Smooth muscle cell (in vitro differentiated cells): Measurements from ENCODE around the gene RPL41. TPM values are rescaled to one million over a fixed set of nuclear protein-coding genes. Genes with fewer than 3 reads are reported as not detected.
"Not testable (repeated sequence)": the region's sequence is repeated elsewhere in the genome, so short reads cannot be mapped to it uniquely, and the experiment has no call there.

Experiments used
- DNase-seq: peaks from one replicate; lab custom pipeline; 2025; ENCODE audit not compliant: unreplicated experiment; lab: John Stamatoyannopoulos, UW
- H2AFZ ChIP-seq: fragments of 200-600 bp; sonication (generic); 2 replicates; pipeline ENCODE4 v1.6.0; 2016; ENCODE audit warnings: antibody characterized with exemption, low read depth, mild to moderate bottlenecking
- H3F3A ChIP-seq: fragments of 200-600 bp; sonication (generic); 2 replicates; pipeline ENCODE4 v1.6.0; 2017; ENCODE audit warnings: antibody characterized with exemption, low read depth
- H3K27ac ChIP-seq: fragments of 200-600 bp; sonication (generic); 2 replicates; pipeline ENCODE4 v1.5.1; 2016; ENCODE audit warnings: low read depth, mild to moderate bottlenecking
- H3K27me3 ChIP-seq: fragments of 200-600 bp; sonication (generic); 2 replicates; pipeline ENCODE4 v1.6.1; 2016; ENCODE audit warnings: low read depth, mild to moderate bottlenecking
- H3K36me3 ChIP-seq: fragments of 200-600 bp; sonication (generic); 2 replicates; pipeline ENCODE4 v1.5.1; 2016; ENCODE audit warnings: low read depth
- H3K4me1 ChIP-seq: fragments of 200-600 bp; sonication (generic); 2 replicates; pipeline ENCODE4 v1.5.1; 2016; ENCODE audit warnings: low read depth
- H3K4me2 ChIP-seq: fragments of 200-600 bp; sonication (generic); 2 replicates; pipeline ENCODE4 v1.6.0; 2016; ENCODE audit warnings: mild to moderate bottlenecking
- H3K4me3 ChIP-seq: fragments of 200-600 bp; sonication (generic); 2 replicates; pipeline ENCODE4 v1.5.1; 2016; ENCODE audit warnings: mild to moderate bottlenecking
- H3K79me2 ChIP-seq: fragments of 200-600 bp; sonication (generic); 2 replicates; pipeline ENCODE4 v1.6.0; 2016; ENCODE audit warnings: low read depth, mild to moderate bottlenecking
- H3K9ac ChIP-seq: fragments of 200-600 bp; sonication (generic); 2 replicates; pipeline ENCODE4 v1.6.0; 2016; ENCODE audit warnings: low read depth
- H3K9me3 ChIP-seq: fragments of 200-600 bp; sonication (generic); replicated peaks from 2 replicates; pipeline ENCODE4 v1.5.1; 2016; ENCODE audit warnings: low read depth
- H4K20me1 ChIP-seq: fragments of 200-600 bp; sonication (generic); 2 replicates; pipeline ENCODE4 v1.6.0; 2016; ENCODE audit warnings: low read depth
- WGBS: methylation state at CpG from one replicate; pipeline ENCODE4 v1.1.7; 2016; ENCODE audit warnings: low lambda C conversion rate; 5-methylcytosine and 5-hydroxymethylcytosine counted together
- polyA plus RNA-seq: library from polyadenylated mRNA; unstranded; fragments of >200 nt; fragmentation: Nextera tagmentation; extraction: Ambion mirVana; gene quantifications from 2 replicates; pipeline ENCODE4 v1.2.1, GENCODE V29; 2016
- total RNA-seq: library from RNA; depleted of rRNA; stranded (reverse); fragments of >200 nt; gene quantifications from 2 replicates; pipeline ENCODE4 v1.2.3, GENCODE V29; 2014
- TF ChIP-seq, protein P1 (sequence below): fragments of 200-600 bp; sonication (generic); IDR thresholded peaks from 2 replicates; pipeline ENCODE4 v1.5.1; 2017; ENCODE audit warnings: borderline replicate concordance, mild to moderate bottlenecking, antibody characterized with exemption; ENCODE audit not compliant: insufficient read depth, poor library complexity, severe bottlenecking

Gene RPL41
- total and polyA plus RNA-seq, 2 experiments from 2014 or later, result 2,414 to 3,246 TPM

DNA sequence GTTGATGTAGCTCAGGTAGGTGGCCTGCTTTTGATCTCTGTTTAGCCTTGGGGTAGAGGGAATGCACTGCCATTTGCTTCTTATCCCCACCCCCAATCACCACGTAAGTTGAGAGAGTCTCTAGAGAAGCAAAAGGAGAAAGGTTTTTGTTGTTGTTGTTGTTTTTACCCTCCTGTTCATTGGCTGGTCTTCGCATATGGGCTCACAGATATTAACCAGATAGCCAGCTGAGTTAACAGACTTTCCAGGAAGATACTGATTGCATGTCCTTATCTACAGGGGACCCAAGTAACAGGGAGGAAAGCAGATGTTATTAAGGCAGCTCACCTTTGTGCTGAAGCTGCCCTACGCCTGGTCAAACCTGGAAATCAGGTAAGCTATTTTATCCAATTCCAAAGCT lies 9.2 kb upstream of the RPL41 start:
- TF ChIP-seq, protein P1, sequence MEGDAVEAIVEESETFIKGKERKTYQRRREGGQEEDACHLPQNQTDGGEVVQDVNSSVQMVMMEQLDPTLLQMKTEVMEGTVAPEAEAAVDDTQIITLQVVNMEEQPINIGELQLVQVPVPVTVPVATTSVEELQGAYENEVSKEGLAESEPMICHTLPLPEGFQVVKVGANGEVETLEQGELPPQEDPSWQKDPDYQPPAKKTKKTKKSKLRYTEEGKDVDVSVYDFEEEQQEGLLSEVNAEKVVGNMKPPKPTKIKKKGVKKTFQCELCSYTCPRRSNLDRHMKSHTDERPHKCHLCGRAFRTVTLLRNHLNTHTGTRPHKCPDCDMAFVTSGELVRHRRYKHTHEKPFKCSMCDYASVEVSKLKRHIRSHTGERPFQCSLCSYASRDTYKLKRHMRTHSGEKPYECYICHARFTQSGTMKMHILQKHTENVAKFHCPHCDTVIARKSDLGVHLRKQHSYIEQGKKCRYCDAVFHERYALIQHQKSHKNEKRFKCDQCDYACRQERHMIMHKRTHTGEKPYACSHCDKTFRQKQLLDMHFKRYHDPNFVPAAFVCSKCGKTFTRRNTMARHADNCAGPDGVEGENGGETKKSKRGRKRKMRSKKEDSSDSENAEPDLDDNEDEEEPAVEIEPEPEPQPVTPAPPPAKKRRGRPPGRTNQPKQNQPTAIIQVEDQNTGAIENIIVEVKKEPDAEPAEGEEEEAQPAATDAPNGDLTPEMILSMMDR, result no peak
- no peaks in the 10 kb centered on the region for H3K9me3 ChIP-seq
- H2AFZ ChIP-seq, result no peak overlapping the region
- H3K4me1 ChIP-seq, result peaks cover 18% of the 10 kb centered on the region
- no peaks in the 10 kb centered on the region for H3K27me3 ChIP-seq
- no peak overlapping the region for H3K4me2 ChIP-seq
- no peak overlapping the region for H3K27ac ChIP-seq
- H3F3A ChIP-seq, result peaks cover 12% of the 10 kb centered on the region
- peak overlapping the region; percentile 25 for H3K9ac ChIP-seq
- WGBS, result 89% methylated on average over 3 of the region's 3 CpGs
- no peak overlapping the region for H3K4me3 ChIP-seq
- H3K36me3 ChIP-seq, result peaks cover 11% of the 10 kb centered on the region
- H3K79me2 ChIP-seq, result peaks cover 26% of the 10 kb centered on the region
- no peak for DNase-seq
- peaks cover 13% of the 10 kb centered on the region for H4K20me1 ChIP-seq

GRCh38 chr12:56110571-56110970 lies 5.9 kb upstream of the RPL41 start:
- H3K4me3 ChIP-seq, result no peak overlapping the region
- DNase-seq, result no peak
- H4K20me1 ChIP-seq, result peaks cover 9% of the 10 kb centered on the region
- H3K9me3 ChIP-seq, result no peaks in the 10 kb centered on the region
- H3K4me1 ChIP-seq, result peaks cover 6% of the 10 kb centered on the region
- no peaks in the 10 kb centered on the region for H3K27me3 ChIP-seq
- WGBS, result 89% methylated on average over 5 of the region's 5 CpGs
- peaks cover 26% of the 10 kb centered on the region for H3F3A ChIP-seq
- TF ChIP-seq, protein P1, result no peak
- H2AFZ ChIP-seq, result no peak overlapping the region
- no peak overlapping the region for H3K9ac ChIP-seq
- H3K36me3 ChIP-seq, result peaks cover 11% of the 10 kb centered on the region
- no peak overlapping the region for H3K4me2 ChIP-seq
- H3K27ac ChIP-seq, result peak overlapping the region; percentile 25
- peaks cover 14% of the 10 kb centered on the region for H3K79me2 ChIP-seq

- Histone ChIP-seq H3K79me2 (peaks cover 8% of the 10 kb centered on the region), H3K4me2 (no peak overlapping the region), H3K4me3 (no peak overlapping the region), H3K9ac (no peak overlapping the region), H3K27me3 (no peaks in the 10 kb centered on the region), H2AFZ (no peak overlapping the region), H3F3A (peaks cover 31% of the 10 kb centered on the region), H4K20me1 (peaks cover 5% of the 10 kb centered on the region), H3K36me3 (peaks cover 5% of the 10 kb centered on the region), H3K9me3 (no peaks in the 10 kb centered on the region), H3K27ac (no peak overlapping the region), H3K4me1 (peaks cover 6% of the 10 kb centered on the region)
- TF ChIP-seq, protein P1, result no peak
- DNase-seq, result no peak
- WGBS, result 89% methylated on average over 1 of the region's 1 CpG
These were observed 2.3 kb upstream of the RPL41 start for GRCh38 chr12:56114084-56114483.

- 22% methylated on average over 10 of the region's 10 CpGs for WGBS
- TF ChIP-seq, protein P1, result no peak
- peak overlapping the region; percentile 96 for H3K9ac ChIP-seq
- H3K4me1 ChIP-seq, result peaks cover 12% of the 10 kb centered on the region
- peak overlapping the region; percentile 95 for H3K27ac ChIP-seq
- peaks cover 8% of the 10 kb centered on the region for H3K79me2 ChIP-seq
- H2AFZ ChIP-seq, result peak overlapping the region; percentile 79
- peak overlapping the region; percentile 96 for H3K4me2 ChIP-seq
- peaks cover 10% of the 10 kb centered on the region for H4K20me1 ChIP-seq
- H3K4me3 ChIP-seq, result peak overlapping the region; percentile 74
- no peak for DNase-seq
- H3K9me3 ChIP-seq, result no peaks in the 10 kb centered on the region
- no peaks in the 10 kb centered on the region for H3K27me3 ChIP-seq
- peaks cover 31% of the 10 kb centered on the region for H3F3A ChIP-seq
- peaks cover 5% of the 10 kb centered on the region for H3K36me3 ChIP-seq
These were observed 1.1 kb upstream of the RPL41 start for GRCh38 chr12:56115329-56115728.

DNA sequence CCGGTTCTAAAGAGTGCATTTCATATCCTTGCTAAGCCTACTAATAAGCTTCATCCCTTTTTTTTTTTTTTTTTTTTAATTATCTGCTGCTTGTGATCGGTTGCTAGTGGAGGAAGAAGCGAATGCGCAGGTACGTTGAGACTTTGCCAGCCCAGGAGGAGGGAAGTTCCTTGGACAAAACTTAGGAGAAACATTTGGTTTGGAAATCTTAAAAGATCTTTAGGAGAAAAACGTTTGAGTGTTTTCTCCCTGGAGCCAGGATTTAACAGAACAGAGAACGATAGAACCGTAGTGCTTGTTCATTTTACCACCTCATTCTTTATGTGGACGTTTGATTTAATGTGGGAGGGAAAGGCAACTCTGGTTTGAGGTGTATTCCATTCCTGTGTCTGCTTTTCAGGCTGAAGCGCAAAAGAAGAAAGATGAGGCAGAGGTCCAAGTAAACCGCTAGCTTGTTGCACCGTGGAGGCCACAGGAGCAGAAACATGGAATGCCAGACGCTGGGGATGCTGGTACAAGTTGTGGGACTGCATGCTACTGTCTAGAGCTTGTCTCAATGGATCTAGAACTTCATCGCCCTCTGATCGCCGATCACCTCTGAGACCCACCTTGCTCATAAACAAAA lies 761 bp downstream of the RPL41 start:
- not testable (repeated sequence) for DNase-seq, H2AFZ ChIP-seq, H3K79me2 ChIP-seq, H4K20me1 ChIP-seq, H3K27me3 ChIP-seq, H3K9me3 ChIP-seq, H3K36me3 ChIP-seq
- peak overlapping the region; percentile 96 for H3K9ac ChIP-seq
- peaks cover 12% of the 10 kb centered on the region for H3K4me1 ChIP-seq
- H3K27ac ChIP-seq, result peak overlapping the region; percentile 95
- H3K4me3 ChIP-seq, result peak overlapping the region; percentile 74
- peaks cover 19% of the 10 kb centered on the region for H3F3A ChIP-seq
- H3K4me2 ChIP-seq, result peak overlapping the region; percentile 96
- WGBS, result 1% methylated on average over 13 of the region's 16 CpGs
